ENCODE measurements around the gene SMIM24.
"Not testable (repeated sequence)": the region's sequence is repeated elsewhere in the genome, so short reads cannot be mapped to it uniquely, and the experiment has no call there.

The SMIM24 gene

DNA sequence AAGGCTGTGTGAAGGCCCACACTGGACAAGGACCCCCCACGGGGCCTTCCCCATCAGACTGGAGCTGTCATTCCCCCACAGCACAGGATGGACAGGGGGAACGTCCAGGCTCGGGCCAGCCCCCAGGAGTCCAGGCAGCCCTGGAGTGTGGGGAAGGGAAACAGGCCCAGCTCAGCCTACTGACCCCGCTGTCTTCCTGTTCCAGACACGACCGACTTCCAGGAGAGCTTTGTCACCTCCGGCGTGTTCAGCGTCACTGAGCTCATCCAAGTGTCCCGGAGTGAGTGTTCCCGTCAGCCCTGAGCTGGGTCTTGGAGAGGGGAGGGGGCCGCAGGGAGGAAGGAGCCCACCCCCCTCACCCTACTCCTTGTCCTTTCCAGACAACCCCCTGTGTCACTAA is 47.0 kb downstream of the SMIM24 start:
- DNase-seq = no peak
- Histone ChIP-seq H3K4ac (ENCODE audit: low read depth, low read length) (no peak overlapping the region), H2BK12ac (ENCODE audit: low read length) (no peak overlapping the region), H3K9me3 (ENCODE audit: insufficient read depth, low read depth, low read length) (peaks cover 5% of the 10 kb centered on the region), H3K4me1 (ENCODE audit: control insufficient read depth in 1 of 2, insufficient read depth in 2 of 2, low read length in 2 of 2) (peaks cover 3 to 4% of the 10 kb centered on the region in 2 experiments), H2BK5ac (ENCODE audit: low read depth, low read length, poor library complexity) (no peak overlapping the region), H3K14ac (ENCODE audit: low read length) (no peak overlapping the region), H3K18ac (ENCODE audit: low read length) (no peak overlapping the region), H3K79me1 (ENCODE audit: low read length) (peaks cover 10% of the 10 kb centered on the region), H3K4me2 (ENCODE audit: low read length) (no peak overlapping the region), H2AK5ac (ENCODE audit: low read length) (no peak overlapping the region), H4K91ac (ENCODE audit: low read depth, low read length) (no peak overlapping the region), H3K27ac (ENCODE audit: low read depth, low read length) (no peak overlapping the region), H3K9ac (ENCODE audit: low read length) (no peak overlapping the region), H3K36me3 (ENCODE audit: control insufficient read depth in 1 of 2, insufficient read depth in 2 of 2, low read length in 2 of 2) (no peaks in the 10 kb centered on the region), H4K8ac (ENCODE audit: low read depth, low read length) (no peak overlapping the region), H3K79me2 (ENCODE audit: control insufficient read depth, insufficient read depth, low read length, poor library complexity) (peaks cover 2% of the 10 kb centered on the region), H4K12ac (ENCODE audit: low read depth, low read length) (no peak overlapping the region), H2BK120ac (ENCODE audit: insufficient read depth, low read length, poor library complexity) (no peak overlapping the region), H3K27me3 (ENCODE audit: insufficient read depth, low read length) (no peaks in the 10 kb centered on the region), H3K4me3 (ENCODE audit: low read depth, low read length) (no peak overlapping the region), H3K23ac (ENCODE audit: low read length) (no peak overlapping the region), H2AFZ (ENCODE audit: insufficient read depth, low read length, poor library complexity) (no peak overlapping the region)
- no CpG with 5 or more reads among the region's 12 CpGs for WGBS (ENCODE audit: extremely low coverage, insufficient coverage, insufficient read length)

DNA sequence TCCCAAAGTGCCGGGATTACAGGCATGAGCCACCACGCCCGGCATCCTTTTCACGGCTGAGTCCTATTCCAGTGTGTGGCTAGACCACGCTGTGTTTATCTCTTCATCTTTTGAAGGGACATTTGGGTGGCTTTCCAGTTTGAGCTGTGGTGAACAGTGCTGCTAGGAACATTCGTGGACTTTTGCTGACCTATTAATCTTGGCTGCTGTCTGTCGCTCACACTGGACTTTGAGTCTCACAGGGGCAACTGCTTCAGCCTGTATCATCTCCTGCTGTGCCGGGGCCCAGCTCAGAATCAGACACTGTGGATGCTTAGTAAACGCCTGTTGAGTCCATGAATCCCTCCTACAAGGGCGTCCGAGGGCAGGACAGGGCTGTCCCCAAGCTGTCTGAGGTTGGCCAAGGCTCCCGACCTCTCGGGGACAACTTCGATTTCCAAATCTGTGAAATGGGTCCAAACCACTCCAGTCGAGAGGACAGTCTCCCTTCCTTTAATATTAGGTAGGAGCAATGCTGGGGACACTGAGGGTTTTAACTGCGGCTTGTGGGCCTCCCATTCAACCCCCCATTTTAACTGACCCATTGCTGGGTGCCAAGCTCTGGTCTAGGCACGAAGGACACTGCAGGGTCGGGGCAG is 48.4 kb downstream of the SMIM24 start:
- no peak overlapping the region for H2BK120ac ChIP-seq (ENCODE audit: insufficient read depth, low read length, poor library complexity)
- H4K12ac ChIP-seq (ENCODE audit: low read depth, low read length) = no peak overlapping the region
- H2BK5ac ChIP-seq (ENCODE audit: low read depth, low read length, poor library complexity) = no peak overlapping the region
- no CpG with 5 or more reads among the region's 18 CpGs for WGBS (ENCODE audit: extremely low coverage, insufficient coverage, insufficient read length)
- no peak overlapping the region for H2AFZ ChIP-seq (ENCODE audit: insufficient read depth, low read length, poor library complexity)
- H4K91ac ChIP-seq (ENCODE audit: low read depth, low read length) = no peak overlapping the region
- no peak overlapping the region for H3K23ac ChIP-seq (ENCODE audit: low read length)
- H3K36me3 ChIP-seq (ENCODE audit: control insufficient read depth in 1 of 2, insufficient read depth in 2 of 2, low read length in 2 of 2) = no peaks in the 10 kb centered on the region
- H3K4me2 ChIP-seq (ENCODE audit: low read length) = no peak overlapping the region
- H3K79me1 ChIP-seq (ENCODE audit: low read length) = peaks cover 10% of the 10 kb centered on the region
- peaks cover 5% of the 10 kb centered on the region for H3K9me3 ChIP-seq (ENCODE audit: insufficient read depth, low read depth, low read length)
- H3K27me3 ChIP-seq (ENCODE audit: insufficient read depth, low read length) = no peaks in the 10 kb centered on the region
- H2AK5ac ChIP-seq (ENCODE audit: low read length) = no peak overlapping the region
- no peak for DNase-seq
- peaks cover 3 to 4% of the 10 kb centered on the region in 2 experiments for H3K4me1 ChIP-seq (ENCODE audit: control insufficient read depth in 1 of 2, insufficient read depth in 2 of 2, low read length in 2 of 2)
- no peak overlapping the region for H3K27ac ChIP-seq (ENCODE audit: low read depth, low read length)
- no peak overlapping the region for H2BK12ac ChIP-seq (ENCODE audit: low read length)
- no peak overlapping the region for H3K9ac ChIP-seq (ENCODE audit: low read length)
- H3K79me2 ChIP-seq (ENCODE audit: control insufficient read depth, insufficient read depth, low read length, poor library complexity) = peaks cover 2% of the 10 kb centered on the region
- no peak overlapping the region for H3K4ac ChIP-seq (ENCODE audit: low read depth, low read length)
- no peak overlapping the region for H3K4me3 ChIP-seq (ENCODE audit: low read depth, low read length)
- no peak overlapping the region for H3K18ac ChIP-seq (ENCODE audit: low read length)
- H3K14ac ChIP-seq (ENCODE audit: low read length) = no peak overlapping the region
- H4K8ac ChIP-seq (ENCODE audit: low read depth, low read length) = no peak overlapping the region

- H2BK120ac ChIP-seq (ENCODE audit: insufficient read depth, low read length, poor library complexity); H3K14ac ChIP-seq (ENCODE audit: low read length); H3K9ac ChIP-seq (ENCODE audit: low read length); H3K4me3 ChIP-seq (ENCODE audit: low read depth, low read length); H2BK5ac ChIP-seq (ENCODE audit: low read depth, low read length, poor library complexity); H3K23ac ChIP-seq (ENCODE audit: low read length); H3K27me3 ChIP-seq (ENCODE audit: insufficient read depth, low read length); H3K27ac ChIP-seq (ENCODE audit: low read depth, low read length); H2BK12ac ChIP-seq (ENCODE audit: low read length); H3K79me2 ChIP-seq (ENCODE audit: control insufficient read depth, insufficient read depth, low read length, poor library complexity); H3K4ac ChIP-seq (ENCODE audit: low read depth, low read length); H3K36me3 ChIP-seq (ENCODE audit: control insufficient read depth in 1 of 2, insufficient read depth in 2 of 2, low read length in 2 of 2); H3K18ac ChIP-seq (ENCODE audit: low read length); H3K79me1 ChIP-seq (ENCODE audit: low read length); H3K4me2 ChIP-seq (ENCODE audit: low read length); H4K91ac ChIP-seq (ENCODE audit: low read depth, low read length); DNase-seq; H2AK5ac ChIP-seq (ENCODE audit: low read length); H3K4me1 ChIP-seq (ENCODE audit: control insufficient read depth in 1 of 2, insufficient read depth in 2 of 2, low read length in 2 of 2); H3K9me3 ChIP-seq (ENCODE audit: insufficient read depth, low read depth, low read length); H4K8ac ChIP-seq (ENCODE audit: low read depth, low read length); H2AFZ ChIP-seq (ENCODE audit: insufficient read depth, low read length, poor library complexity); H4K12ac ChIP-seq (ENCODE audit: low read depth, low read length): not testable (repeated sequence)
- WGBS (ENCODE audit: extremely low coverage, insufficient coverage, insufficient read length) = no CpG with 5 or more reads among the region's 5 CpGs
These were observed 50.0 kb downstream of the SMIM24 start for GRCh38 chr19:3430366-3430680.

- no peak overlapping the region for H3K14ac ChIP-seq (ENCODE audit: low read length)
- H4K12ac ChIP-seq (ENCODE audit: low read depth, low read length) = no peak overlapping the region
- H4K91ac ChIP-seq (ENCODE audit: low read depth, low read length) = no peak overlapping the region
- no CpG with 5 or more reads among the region's 9 CpGs for WGBS (ENCODE audit: extremely low coverage, insufficient coverage, insufficient read length)
- no peaks in the 10 kb centered on the region for H3K9me3 ChIP-seq (ENCODE audit: insufficient read depth, low read depth, low read length)
- no peak overlapping the region for H2AFZ ChIP-seq (ENCODE audit: insufficient read depth, low read length, poor library complexity)
- no peak overlapping the region for H3K4me2 ChIP-seq (ENCODE audit: low read length)
- H2BK12ac ChIP-seq (ENCODE audit: low read length) = no peak overlapping the region
- H3K4me1 ChIP-seq (ENCODE audit: control insufficient read depth in 1 of 2, insufficient read depth in 2 of 2, low read length in 2 of 2) = peaks cover 3 to 4% of the 10 kb centered on the region in 2 experiments
- no peak overlapping the region for H2AK5ac ChIP-seq (ENCODE audit: low read length)
- no peak overlapping the region for H3K9ac ChIP-seq (ENCODE audit: low read length)
- no peak overlapping the region for H3K27ac ChIP-seq (ENCODE audit: low read depth, low read length)
- no peak overlapping the region for H2BK120ac ChIP-seq (ENCODE audit: insufficient read depth, low read length, poor library complexity)
- no peak overlapping the region for H4K8ac ChIP-seq (ENCODE audit: low read depth, low read length)
- no peak overlapping the region for H3K23ac ChIP-seq (ENCODE audit: low read length)
- H3K36me3 ChIP-seq (ENCODE audit: control insufficient read depth in 1 of 2, insufficient read depth in 2 of 2, low read length in 2 of 2) = no peaks in the 10 kb centered on the region
- H3K79me2 ChIP-seq (ENCODE audit: control insufficient read depth, insufficient read depth, low read length, poor library complexity) = no peaks in the 10 kb centered on the region
- no peaks in the 10 kb centered on the region for H3K79me1 ChIP-seq (ENCODE audit: low read length)
- no peak overlapping the region for H2BK5ac ChIP-seq (ENCODE audit: low read depth, low read length, poor library complexity)
- no peaks in the 10 kb centered on the region for H3K27me3 ChIP-seq (ENCODE audit: insufficient read depth, low read length)
- no peak overlapping the region for H3K4me3 ChIP-seq (ENCODE audit: low read depth, low read length)
- H3K4ac ChIP-seq (ENCODE audit: low read depth, low read length) = no peak overlapping the region
- H3K18ac ChIP-seq (ENCODE audit: low read length) = no peak overlapping the region
- no peak for DNase-seq
These were observed 53.9 kb downstream of the SMIM24 start for GRCh38 chr19:3426433-3426832.
